BLaER1 (cell line): ENCODE measurements around the gene RABEPK.
A peak's percentile ranks its signal among the peaks of the same experiment; 100 is the strongest.
"Not testable (repeated sequence)": the region's sequence is repeated elsewhere in the genome, so short reads cannot be mapped to it uniquely, and the experiment has no call there.

Experiments
- H3K27ac ChIP-seq: shearing (Covaris generic); formaldehyde crosslinking; 2 replicates; pipeline ENCODE4 v1.8.1; 2022
- H3K27me3 ChIP-seq: shearing (Covaris generic); formaldehyde crosslinking; 2 replicates; pipeline ENCODE4 v1.8.1; 2022
- H3K36me3 ChIP-seq: shearing (Covaris generic); formaldehyde crosslinking; 2 replicates; pipeline ENCODE4 v1.8.1; 2022
- H3K4me1 ChIP-seq: shearing (Covaris generic); formaldehyde crosslinking; 2 replicates; pipeline ENCODE4 v1.8.1; 2022
- H3K4me2 ChIP-seq: shearing (Covaris generic); formaldehyde crosslinking; 2 replicates; pipeline ENCODE4 v1.8.1; 2022
- H3K4me3 ChIP-seq: shearing (Covaris generic); formaldehyde crosslinking; 2 replicates; pipeline ENCODE4 v1.8.1; 2022
- H3K9ac ChIP-seq: shearing (Covaris generic); formaldehyde crosslinking; 2 replicates; pipeline ENCODE4 v1.8.1; 2022
- H3K9me3 ChIP-seq: shearing (Covaris generic); formaldehyde crosslinking; 2 replicates; pipeline ENCODE4 v1.8.1; 2022
- H4K20me1 ChIP-seq: shearing (Covaris generic); formaldehyde crosslinking; 2 replicates; pipeline ENCODE4 v1.8.1; 2022
- Cebpa-rat ChIP-seq: shearing (Covaris generic); IDR thresholded peaks from 2 replicates; pipeline ENCODE4 v1.8.1; 2022

The RABEPK gene

GRCh38 chr9:125190361-125190801, 10.0 kb upstream of the RABEPK start:
- H3K27me3 ChIP-seq: no peaks in the 10 kb centered on the region
- peak overlapping the region; percentile 98 for H3K9ac ChIP-seq
- peak overlapping the region; percentile 96 for H3K4me2 ChIP-seq
- H3K4me1 ChIP-seq: peaks cover 43% of the 10 kb centered on the region
- no peaks in the 10 kb centered on the region for H3K9me3 ChIP-seq
- peak overlapping the region; percentile 95 for H3K4me3 ChIP-seq
- H4K20me1 ChIP-seq: peaks cover 40% of the 10 kb centered on the region
- peaks cover 9% of the 10 kb centered on the region for H3K36me3 ChIP-seq
- peak overlapping the region; percentile 96 for H3K27ac ChIP-seq
- TF ChIP-seq Cebpa-rat: no peak

GRCh38 chr9:125194466-125194865, 5.9 kb upstream of the RABEPK start:
- not testable (repeated sequence) for H3K27me3 ChIP-seq, H3K27ac ChIP-seq, H3K9ac ChIP-seq, H3K4me2 ChIP-seq, H3K36me3 ChIP-seq, H3K9me3 ChIP-seq, H4K20me1 ChIP-seq, H3K4me3 ChIP-seq
- peaks cover 27% of the 10 kb centered on the region for H3K4me1 ChIP-seq

DNA sequence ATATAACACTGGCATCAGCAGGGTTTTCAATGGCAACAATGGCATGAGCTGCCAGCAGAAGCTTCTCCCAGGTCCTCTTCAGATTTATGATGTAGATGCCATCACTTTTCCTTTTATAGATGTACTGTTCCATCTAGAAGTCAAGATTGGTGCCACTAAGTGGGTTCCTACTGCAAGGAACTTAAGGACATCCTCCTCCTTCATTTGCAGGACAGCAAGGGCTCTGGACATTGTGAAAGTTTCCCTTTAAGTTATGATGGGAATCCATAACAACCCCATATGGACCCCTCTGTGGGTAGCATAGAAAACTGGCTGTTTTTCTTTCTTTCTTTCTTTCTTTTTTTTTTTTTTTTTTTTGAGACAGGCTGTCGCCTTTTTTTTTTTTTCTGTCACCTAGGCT, 4.8 kb upstream of the RABEPK start:
- H3K27ac ChIP-seq, H3K27me3 ChIP-seq, H3K9me3 ChIP-seq, H3K9ac ChIP-seq, H4K20me1 ChIP-seq, H3K4me2 ChIP-seq, H3K4me3 ChIP-seq, H3K36me3 ChIP-seq: not testable (repeated sequence)
- H3K4me1 ChIP-seq: peaks cover 25% of the 10 kb centered on the region

- Histone ChIP-seq H3K4me1 (peaks cover 14% of the 10 kb centered on the region), H4K20me1 (no peaks in the 10 kb centered on the region), H3K27me3 (no peaks in the 10 kb centered on the region), H3K4me3 (no peak overlapping the region), H3K36me3 (peaks cover 57% of the 10 kb centered on the region), H3K27ac (no peak overlapping the region), H3K9ac (no peak overlapping the region), H3K4me2 (no peak overlapping the region), H3K9me3 (no peaks in the 10 kb centered on the region)
- TF ChIP-seq Cebpa-rat: no peak
These were observed 2.7 kb downstream of the RABEPK start for GRCh38 chr9:125202846-125203618.

- Histone ChIP-seq H3K4me3 (no peak overlapping the region), H4K20me1 (no peaks in the 10 kb centered on the region), H3K27me3 (no peaks in the 10 kb centered on the region), H3K9ac (no peak overlapping the region), H3K27ac (no peak overlapping the region), H3K36me3 (peaks cover 71% of the 10 kb centered on the region), H3K4me1 (peaks cover 11% of the 10 kb centered on the region), H3K4me2 (no peak overlapping the region), H3K9me3 (no peaks in the 10 kb centered on the region)
- no peak for TF ChIP-seq Cebpa-rat
These were observed 4.1 kb downstream of the RABEPK start for GRCh38 chr9:125204477-125204876.

GRCh38 chr9:125214186-125214585, 13.8 kb downstream of the RABEPK start:
- H3K4me1 ChIP-seq: no peaks in the 10 kb centered on the region
- H3K4me3 ChIP-seq: no peak overlapping the region
- no peak overlapping the region for H3K27ac ChIP-seq
- H3K4me2 ChIP-seq: no peak overlapping the region
- TF ChIP-seq Cebpa-rat: no peak
- H3K9ac ChIP-seq: no peak overlapping the region
- H3K9me3 ChIP-seq: no peaks in the 10 kb centered on the region
- H3K27me3 ChIP-seq: no peaks in the 10 kb centered on the region
- H3K36me3 ChIP-seq: peaks cover 76% of the 10 kb centered on the region
- H4K20me1 ChIP-seq: no peaks in the 10 kb centered on the region

GRCh38 chr9:125218621-125219020, 18.3 kb downstream of the RABEPK start:
- H3K27ac ChIP-seq: no peak overlapping the region
- H3K36me3 ChIP-seq: peaks cover 76% of the 10 kb centered on the region
- no peaks in the 10 kb centered on the region for H3K9me3 ChIP-seq
- no peak overlapping the region for H3K4me3 ChIP-seq
- no peaks in the 10 kb centered on the region for H3K27me3 ChIP-seq
- no peak for TF ChIP-seq Cebpa-rat
- H3K9ac ChIP-seq: no peak overlapping the region
- H3K4me2 ChIP-seq: no peak overlapping the region
- H4K20me1 ChIP-seq: no peaks in the 10 kb centered on the region
- H3K4me1 ChIP-seq: no peaks in the 10 kb centered on the region

DNA sequence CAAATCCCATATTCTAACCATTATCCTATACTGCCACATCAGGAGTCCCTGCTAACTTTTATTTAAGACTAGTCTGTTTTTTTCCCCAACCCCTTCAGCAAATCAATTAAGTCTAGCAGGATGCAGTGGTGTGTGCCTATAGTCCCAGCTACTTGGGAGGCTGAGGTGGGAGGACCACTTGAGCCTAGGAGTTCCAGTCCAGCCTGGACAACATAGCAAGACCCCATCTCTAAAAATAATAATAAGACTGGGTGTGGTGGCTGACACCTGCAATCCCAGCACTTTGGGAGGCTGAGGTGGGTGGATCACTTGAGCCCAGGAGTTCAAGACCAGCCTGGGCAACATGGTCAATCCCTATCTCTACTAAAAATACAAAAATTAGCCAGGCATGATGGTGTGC, 24.5 kb downstream of the RABEPK start:
- not testable (repeated sequence) for H3K4me3 ChIP-seq, H3K9ac ChIP-seq, H3K27me3 ChIP-seq, H3K4me1 ChIP-seq, H3K27ac ChIP-seq, H3K4me2 ChIP-seq, H3K9me3 ChIP-seq, H4K20me1 ChIP-seq
- H3K36me3 ChIP-seq: peaks cover 85% of the 10 kb centered on the region

- Histone ChIP-seq H3K4me2 (no peak overlapping the region), H4K20me1 (no peaks in the 10 kb centered on the region), H3K36me3 (peaks cover 80% of the 10 kb centered on the region), H3K4me3 (no peak overlapping the region), H3K4me1 (no peaks in the 10 kb centered on the region), H3K27me3 (no peaks in the 10 kb centered on the region), H3K27ac (no peak overlapping the region), H3K9me3 (no peaks in the 10 kb centered on the region), H3K9ac (no peak overlapping the region)
- no peak for TF ChIP-seq Cebpa-rat
These were observed 27.4 kb downstream of the RABEPK start for GRCh38 chr9:125227761-125228160.

DNA sequence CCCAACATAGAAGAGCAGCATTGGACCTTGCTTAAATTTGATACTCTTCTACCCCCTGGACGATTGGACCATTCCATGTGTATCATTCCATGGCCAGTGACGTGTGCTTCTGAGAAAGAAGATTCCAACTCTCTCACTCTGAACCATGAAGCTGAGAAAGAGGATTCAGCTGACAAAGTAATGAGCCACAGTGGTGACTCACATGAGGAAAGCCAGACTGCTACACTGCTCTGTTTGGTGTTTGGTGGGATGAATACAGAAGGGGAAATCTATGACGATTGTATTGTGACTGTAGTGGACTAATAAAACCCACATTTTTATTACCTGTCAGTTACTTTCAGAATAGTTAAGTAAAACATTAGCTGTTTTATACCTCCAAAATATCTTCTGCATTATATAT, 33.3 kb downstream of the RABEPK start:
- Histone ChIP-seq H3K36me3 (peaks cover 90% of the 10 kb centered on the region), H3K4me1 (peaks cover 31% of the 10 kb centered on the region)

DNA sequence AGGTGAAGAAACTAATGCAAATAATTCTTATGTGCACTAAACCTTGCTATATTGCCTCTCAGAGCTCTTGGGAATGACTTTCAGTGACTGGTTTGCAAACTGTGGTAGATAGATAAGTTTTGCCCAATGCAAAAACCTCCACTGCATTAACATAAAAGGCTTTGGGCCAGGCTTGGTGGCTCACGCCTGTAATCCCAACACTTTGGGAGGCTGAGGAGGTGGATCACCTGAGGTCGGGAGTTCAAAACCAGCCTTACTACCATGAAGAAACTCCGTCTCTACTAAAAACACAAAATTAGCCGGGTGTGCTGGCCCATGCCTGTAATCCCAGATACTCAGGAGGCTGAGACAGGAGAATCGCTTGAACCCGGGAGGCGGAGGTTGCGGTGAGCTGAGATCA, 33.8 kb downstream of the RABEPK start:
- H4K20me1 ChIP-seq: peaks cover 55% of the 10 kb centered on the region
- peaks cover 35% of the 10 kb centered on the region for H3K4me1 ChIP-seq
- not testable (repeated sequence) for H3K9ac ChIP-seq, H3K4me3 ChIP-seq, H3K27me3 ChIP-seq, H3K9me3 ChIP-seq, H3K4me2 ChIP-seq, H3K27ac ChIP-seq
- H3K36me3 ChIP-seq: peaks cover 91% of the 10 kb centered on the region

More for the DNA sequence above, 33.3 kb downstream of the RABEPK start:
- no peaks in the 10 kb centered on the region for H3K9me3 ChIP-seq
- H3K4me2 ChIP-seq: no peak overlapping the region
- H4K20me1 ChIP-seq: peaks cover 50% of the 10 kb centered on the region
- H3K4me3 ChIP-seq: no peak overlapping the region
- H3K27me3 ChIP-seq: no peaks in the 10 kb centered on the region
- H3K27ac ChIP-seq: no peak overlapping the region
- TF ChIP-seq Cebpa-rat: no peak
- H3K9ac ChIP-seq: no peak overlapping the region
